Spleen (tissue), 7 donors: Measurements from ENCODE around the gene KSR2.

Experiments used
- CTCF ChIP-seq, 11 experiments: fragments of 200-600 bp in 7 of 11; fragments of 450-650 bp in 4 of 11; sonication (generic) in 4 of 11; IDR thresholded peaks in 8 of 11; conservative IDR thresholded peaks in 3 of 11; 1 replicate in 7 of 11; 2 replicates in 4 of 11; pipeline versions ENCODE4 v1.4.0 to v1.8.0; 2016 to 2021; ENCODE audit warnings: antibody characterized with exemption in 11 of 11, inconsistent platforms in 4 of 11, mild to moderate bottlenecking in 1 of 11
- POLR2A ChIP-seq, 3 donors: fragments of 450-650 bp; IDR thresholded peaks; one replicate each; pipeline ENCODE4 v1.5.1; 2017; ENCODE audit warnings: antibody characterized with exemption in 3 of 3, mild to moderate bottlenecking in 1 of 3
- donor health status: DM: no; HTN: no; CAD: no; lungs with moderate emphysema.
- donor health status: DM: no; HTN: no; CAD: no.
- donor health status: DM: no; HTN: no; CAD: no.

- TF ChIP-seq CTCF (IDR thresholded peaks at IDR 0.05 in 8 of 11, conservative IDR thresholded peaks at IDR 0.05 in 3 of 11): no peak
- no peak for TF ChIP-seq POLR2A (IDR thresholded peaks at IDR 0.05)
Measured at GRCh38 chr12:117967512-117967911, 1.3 kb downstream of the KSR2 start.
